DND-41 (cell line): ENCODE measurements around the gene ABCA7.

Source experiments
- ATAC-seq: fragments of 200-7000 bp; cut with Tn5 transposase; 3 replicates; pipeline ENCODE4 v1.9.1; 2021; ENCODE audit warnings: low read depth; ENCODE audit not compliant: insufficient read depth
- DNase-seq: peaks from one replicate; pipeline ENCODE4 v3.0.0-alpha.2; 2020
- H2AFZ ChIP-seq: 2 replicates; pipeline ENCODE4 v1.6.0; 2012; ENCODE audit warnings: low read depth, low read length
- H3K27ac ChIP-seq: 2 replicates; pipeline ENCODE4 v1.5.1; 2012; ENCODE audit warnings: low read length, inconsistent platforms
- H3K27me3 ChIP-seq: fragments of 200-600 bp; sonication (generic); 2 replicates; pipeline ENCODE4 v1.6.0; 2012; ENCODE audit warnings: low read length, mild to moderate bottlenecking, inconsistent platforms; ENCODE audit not compliant: insufficient read depth, poor library complexity
- H3K36me3 ChIP-seq: 2 replicates; pipeline ENCODE4 v1.5.1; 2012; ENCODE audit warnings: low read length, inconsistent platforms; ENCODE audit not compliant: insufficient read depth
- H3K4me1 ChIP-seq: 2 replicates; pipeline ENCODE4 v1.5.1; 2012; ENCODE audit warnings: mild to moderate bottlenecking, low read length; ENCODE audit not compliant: insufficient read depth
- H3K4me2 ChIP-seq: 2 replicates; pipeline ENCODE4 v1.6.0; 2012; ENCODE audit warnings: mild to moderate bottlenecking, moderate library complexity, low read length, inconsistent platforms; ENCODE audit not compliant: insufficient read depth
- H3K4me3 ChIP-seq, 2 experiments: fragments of 200-600 bp in 1 of 2; shearing (Covaris generic) in 1 of 2; 2 replicates each; pipeline ENCODE4 v1.5.1; 2012 to 2016; ENCODE audit warnings: inconsistent platforms in 2 of 2, low read length in 2 of 2, mild to moderate bottlenecking in 2 of 2, low read depth in 1 of 2, moderate library complexity in 1 of 2
- H3K79me2 ChIP-seq: 2 replicates; pipeline ENCODE4 v1.6.0; 2012; ENCODE audit warnings: low read length, inconsistent platforms; ENCODE audit not compliant: insufficient read depth
- H3K9ac ChIP-seq: 2 replicates; pipeline ENCODE4 v1.6.0; 2012; ENCODE audit warnings: low read depth, mild to moderate bottlenecking, inconsistent platforms, low read length, moderate library complexity
- H3K9me3 ChIP-seq: 2 replicates; pipeline ENCODE4 v1.5.1; 2012; ENCODE audit warnings: low read length, moderate library complexity, mild to moderate bottlenecking, inconsistent platforms; ENCODE audit not compliant: insufficient read depth, severe bottlenecking
- H4K20me1 ChIP-seq: 2 replicates; pipeline ENCODE4 v1.6.0; 2012; ENCODE audit warnings: low read length; ENCODE audit not compliant: insufficient read depth
- CTCF ChIP-seq: IDR thresholded peaks from 2 replicates; pipeline ENCODE4 v1.5.1; 2012; ENCODE audit warnings: borderline replicate concordance, low read length, moderate library complexity, mild to moderate bottlenecking; ENCODE audit not compliant: poor library complexity, severe bottlenecking; ENCODE audit errors: extremely low read depth
- EZH2 ChIP-seq: IDR thresholded peaks from 3 replicates; pipeline ENCODE4 v1.6.1; 2012; ENCODE audit warnings: borderline replicate concordance, low read depth, mild to moderate bottlenecking, moderate library complexity, low read length, inconsistent platforms; ENCODE audit not compliant: severe bottlenecking

ABCA7 gene

DNA sequence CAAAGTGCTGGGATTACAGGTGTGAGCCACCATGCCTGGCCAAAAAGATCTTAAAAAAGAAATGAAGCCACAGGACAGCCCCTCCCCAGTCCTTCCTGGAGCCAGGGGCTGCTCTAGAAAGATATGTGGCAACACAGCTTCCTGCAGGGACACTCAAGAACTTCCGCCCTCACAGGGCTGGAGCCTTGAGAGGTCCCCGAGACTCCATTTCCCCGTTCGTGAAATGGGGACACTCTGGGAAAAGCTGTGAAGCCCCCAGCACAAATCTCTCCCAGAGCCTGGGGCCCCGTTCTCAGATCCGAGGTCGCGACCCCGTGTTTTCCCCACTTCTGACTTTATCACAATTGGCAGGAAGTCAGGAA is 61.4 kb downstream of the ABCA7 start:
- DNase-seq (no peak), ATAC-seq (no peak)
- Histone ChIP-seq H4K20me1 (peaks cover 16% of the 10 kb centered on the region), H2AFZ (no peak overlapping the region), H3K9ac (peak overlapping the region; percentile 3; the same call in 1 of the 2 replicates), H3K4me1 (peaks cover 39% of the 10 kb centered on the region), H3K9me3 (no peaks in the 10 kb centered on the region), H3K4me3 (no peak overlapping the region), H3K27me3 (no peaks in the 10 kb centered on the region), H3K4me2 (no peak overlapping the region), H3K79me2 (peaks cover 25% of the 10 kb centered on the region), H3K36me3 (peaks cover 15% of the 10 kb centered on the region), H3K27ac (no peak overlapping the region)
- TF ChIP-seq EZH2 (no peak), CTCF (no peak)

DNA sequence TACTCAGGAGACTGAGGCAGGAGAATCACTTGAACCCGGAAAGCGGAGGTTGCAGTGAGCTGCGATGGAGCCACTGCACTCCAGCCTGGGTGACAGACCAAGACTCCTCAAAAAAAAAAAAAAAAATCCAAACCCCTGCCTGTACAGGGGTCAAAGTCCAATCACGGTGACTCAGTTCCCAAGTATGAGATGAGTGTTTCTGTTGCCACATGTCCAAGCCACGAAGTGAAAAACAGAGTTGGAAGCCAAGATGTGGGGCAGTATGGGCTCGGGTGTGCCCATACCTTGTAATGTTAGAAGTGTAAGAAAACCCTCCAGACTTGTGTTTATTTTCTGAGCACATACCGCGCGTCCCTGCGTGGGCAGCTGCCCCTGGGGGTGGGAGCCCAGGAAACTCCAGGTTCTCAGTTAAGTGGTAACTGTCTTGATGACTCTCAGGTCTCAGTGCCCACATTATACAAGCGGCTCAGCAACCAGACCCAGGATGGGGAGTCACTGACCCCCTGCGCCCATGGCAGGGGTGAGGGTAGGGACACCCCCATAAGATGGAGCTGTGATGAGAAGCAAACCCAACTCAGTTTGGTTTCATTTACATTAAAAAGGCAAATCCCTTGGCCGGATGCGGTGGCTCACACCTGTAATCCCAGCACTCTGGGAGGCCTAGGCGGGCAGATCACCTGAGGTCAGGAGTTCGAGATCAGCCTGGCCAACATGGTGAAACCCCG is 62.7 kb downstream of the ABCA7 start:
- peaks cover 27% of the 10 kb centered on the region for H4K20me1 ChIP-seq
- DNase-seq (no peak), ATAC-seq (no peak)
- H3K4me2 ChIP-seq: peak overlapping the region; percentile 91
- H3K79me2 ChIP-seq: peaks cover 29% of the 10 kb centered on the region
- H3K9me3 ChIP-seq: no peaks in the 10 kb centered on the region
- no peaks in the 10 kb centered on the region for H3K27me3 ChIP-seq
- peak overlapping the region; percentile 72; the same call in 1 of the 2 replicates for H3K9ac ChIP-seq
- H3K27ac ChIP-seq: no peak overlapping the region
- peaks cover 28% of the 10 kb centered on the region for H3K36me3 ChIP-seq
- peaks cover 45% of the 10 kb centered on the region for H3K4me1 ChIP-seq
- TF ChIP-seq EZH2 (no peak), CTCF (no peak)
- no peak overlapping the region for H2AFZ ChIP-seq
- no peak overlapping the region for H3K4me3 ChIP-seq

DNA sequence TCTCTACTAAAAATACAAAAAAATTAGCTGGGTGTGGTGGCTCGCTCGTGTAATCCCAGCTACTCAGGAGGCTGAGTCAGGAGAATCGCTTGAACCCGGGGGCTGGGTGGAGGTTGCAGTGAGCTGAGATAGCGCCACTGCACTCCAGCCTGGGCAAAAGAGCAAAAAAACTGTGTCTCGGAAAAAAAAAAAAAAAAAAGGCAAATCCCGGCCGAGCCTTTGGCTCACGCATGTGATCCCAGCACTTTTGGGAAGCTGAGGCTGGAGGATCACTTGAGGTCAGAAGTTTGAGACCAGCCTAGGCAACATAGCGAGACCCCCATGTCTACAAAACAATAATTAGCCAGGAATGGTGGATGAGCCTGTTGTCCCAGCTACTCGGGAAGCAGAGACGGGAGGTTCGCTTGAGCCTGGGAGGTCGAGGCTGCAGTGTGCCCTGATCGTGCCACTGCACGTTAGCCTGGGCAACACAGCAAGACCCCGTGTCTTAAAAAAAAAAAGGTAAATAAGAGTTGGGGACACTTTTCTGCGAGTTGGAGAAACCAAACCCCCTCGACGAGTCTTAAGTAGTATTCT is 63.3 kb downstream of the ABCA7 start:
- H3K9ac ChIP-seq: peak overlapping the region; percentile 72

More for the DNA sequence above, 63.3 kb downstream of the ABCA7 start:
- peaks cover 27% of the 10 kb centered on the region for H4K20me1 ChIP-seq
- ATAC-seq (no peak), DNase-seq (no peak)
- TF ChIP-seq CTCF (no peak), EZH2 (no peak)
- H3K36me3 ChIP-seq: peaks cover 32% of the 10 kb centered on the region
- peaks cover 29% of the 10 kb centered on the region for H3K79me2 ChIP-seq
- peak overlapping the region; percentile 86 for H2AFZ ChIP-seq
- H3K4me3 ChIP-seq: peak overlapping the region; percentile 30 to 78
- no peaks in the 10 kb centered on the region for H3K9me3 ChIP-seq
- peaks cover 45% of the 10 kb centered on the region for H3K4me1 ChIP-seq
- peak overlapping the region; percentile 91 for H3K4me2 ChIP-seq
- H3K27me3 ChIP-seq: no peaks in the 10 kb centered on the region
- H3K27ac ChIP-seq: peak overlapping the region; percentile 88
